NCI-H460 (cell line): ENCODE results near the gene CBR3. TPM values are rescaled to one million over a fixed set of nuclear protein-coding genes. Genes with fewer than 3 reads are reported as not detected.

Experiments
- DNase-seq: peaks from one replicate; pipeline ENCODE4 v3.0.0-alpha.2; 2016; ENCODE audit warnings: low read depth; ENCODE audit errors: extremely low read depth
- total RNA-seq: library from RNA; depleted of rRNA; stranded (reverse); fragments of >200 nt; shearing (Covaris generic); gene quantifications from 2 replicates; pipeline ENCODE4 v1.2.3, GENCODE V29; 2014

Gene CBR3
- total RNA-seq, 1 experiment from 2014 or later: 9.5 TPM

GRCh38 chr21:36149788-36150711, 15.2 kb downstream of the CBR3 start:
- DNase-seq: no peak

- DNase-seq: no peak
Observed at GRCh38 chr21:36155603-36156338, 20.9 kb downstream of the CBR3 start.

GRCh38 chr21:36156339-36156814, 21.5 kb downstream of the CBR3 start:
- DNase-seq: peak; percentile 96

GRCh38 chr21:36156815-36157670, 22.2 kb downstream of the CBR3 start, which contains the start of gene DOP1B:
DOP1B (plus strand) TSS chr21:36156824; CDS start chr21:36164734, 7,910 bp downstream.
- no peak for DNase-seq

GRCh38 chr21:36159356-36159921, 24.6 kb downstream of the CBR3 start:
- DNase-seq: no peak

GRCh38 chr21:36160850-36161178, 25.9 kb downstream of the CBR3 start:
- no peak for DNase-seq

- no peak for DNase-seq
Observed at GRCh38 chr21:36162631-36163030, 27.8 kb downstream of the CBR3 start.

- no peak for DNase-seq
Observed at GRCh38 chr21:36163750-36164741, 29.2 kb downstream of the CBR3 start.

- no peak for DNase-seq
Observed at GRCh38 chr21:36165356-36165755, 30.5 kb downstream of the CBR3 start.

GRCh38 chr21:36166705-36167104, 31.8 kb downstream of the CBR3 start:
- DNase-seq: no peak

GRCh38 chr21:36167541-36167940, 32.7 kb downstream of the CBR3 start:
- DNase-seq: no peak

GRCh38 chr21:36169470-36170128, 34.7 kb downstream of the CBR3 start:
- DNase-seq: no peak

GRCh38 chr21:36170823-36171222, 35.9 kb downstream of the CBR3 start:
- no peak for DNase-seq

- DNase-seq: no peak
Observed at GRCh38 chr21:36171336-36171735, 36.5 kb downstream of the CBR3 start.

- DNase-seq: no peak
Observed at GRCh38 chr21:36171741-36172331, 37.0 kb downstream of the CBR3 start.

GRCh38 chr21:36174780-36175179, 39.9 kb downstream of the CBR3 start:
- DNase-seq: no peak

- DNase-seq: no peak
Observed at GRCh38 chr21:36175771-36176565, 41.1 kb downstream of the CBR3 start.
